GM21825 (cell line): Measurements from ENCODE around the gene CYP27B1.

ENCODE experiments used
- ATAC-seq: cut with Tn5 transposase; IDR thresholded peaks from one replicate; pipeline ENCODE4 v1.9.1; 2021; ENCODE audit warnings: mild to moderate bottlenecking, moderate library complexity; ENCODE audit not compliant: unreplicated experiment

Gene CYP27B1

GRCh38 chr12:57767305-57767698 lies 424 bp upstream of the CYP27B1 start:
- ATAC-seq: no peak

GRCh38 chr12:57765698-57766463 lies 997 bp downstream of the CYP27B1 start:
- ATAC-seq: no peak

GRCh38 chr12:57765003-57765697 lies 1.7 kb downstream of the CYP27B1 start:
- no peak for ATAC-seq

GRCh38 chr12:57764662-57765002 lies 2.2 kb downstream of the CYP27B1 start:
- ATAC-seq: no peak

GRCh38 chr12:57763881-57764661 lies 2.8 kb downstream of the CYP27B1 start:
- ATAC-seq: no peak

- ATAC-seq: no peak
Measured at GRCh38 chr12:57762463-57762862, 4.4 kb downstream of the CYP27B1 start.

- no peak for ATAC-seq
Measured at GRCh38 chr12:57761391-57761998, 5.4 kb downstream of the CYP27B1 start.

GRCh38 chr12:57760347-57760982 lies 6.4 kb downstream of the CYP27B1 start:
- ATAC-seq: no peak

GRCh38 chr12:57759360-57759980 lies 7.4 kb downstream of the CYP27B1 start:
- no peak for ATAC-seq

- ATAC-seq: no peak
Measured at GRCh38 chr12:57758552-57759359, 8.1 kb downstream of the CYP27B1 start.

GRCh38 chr12:57757771-57758170 lies 9.1 kb downstream of the CYP27B1 start:
- no peak for ATAC-seq

- peak; percentile 22 for ATAC-seq
Measured at GRCh38 chr12:57756406-57757341, 10.2 kb downstream of the CYP27B1 start.

- ATAC-seq: no peak
Measured at GRCh38 chr12:57755454-57756372, 11.2 kb downstream of the CYP27B1 start.

- no peak for ATAC-seq
Measured at GRCh38 chr12:57755194-57755453, 11.8 kb downstream of the CYP27B1 start.

- ATAC-seq: peak; percentile 35
Measured at GRCh38 chr12:57754411-57755193, 12.3 kb downstream of the CYP27B1 start, which contains the start of gene MARCHF9. MARCHF9 (plus strand) TSS chr12:57755103; CDS start chr12:57755529, 426 bp downstream.

GRCh38 chr12:57753756-57754337 lies 13.0 kb downstream of the CYP27B1 start:
- no peak for ATAC-seq

- ATAC-seq: no peak
Measured at GRCh38 chr12:57752668-57753000, 14.2 kb downstream of the CYP27B1 start.
